D341Med (cell line): ENCODE results near the gene UBAC1.

Experiments
- DNase-seq: peaks from one replicate; pipeline ENCODE4 v3.0.0; 2012; ENCODE audit warnings: low spot score

Gene UBAC1

DNA sequence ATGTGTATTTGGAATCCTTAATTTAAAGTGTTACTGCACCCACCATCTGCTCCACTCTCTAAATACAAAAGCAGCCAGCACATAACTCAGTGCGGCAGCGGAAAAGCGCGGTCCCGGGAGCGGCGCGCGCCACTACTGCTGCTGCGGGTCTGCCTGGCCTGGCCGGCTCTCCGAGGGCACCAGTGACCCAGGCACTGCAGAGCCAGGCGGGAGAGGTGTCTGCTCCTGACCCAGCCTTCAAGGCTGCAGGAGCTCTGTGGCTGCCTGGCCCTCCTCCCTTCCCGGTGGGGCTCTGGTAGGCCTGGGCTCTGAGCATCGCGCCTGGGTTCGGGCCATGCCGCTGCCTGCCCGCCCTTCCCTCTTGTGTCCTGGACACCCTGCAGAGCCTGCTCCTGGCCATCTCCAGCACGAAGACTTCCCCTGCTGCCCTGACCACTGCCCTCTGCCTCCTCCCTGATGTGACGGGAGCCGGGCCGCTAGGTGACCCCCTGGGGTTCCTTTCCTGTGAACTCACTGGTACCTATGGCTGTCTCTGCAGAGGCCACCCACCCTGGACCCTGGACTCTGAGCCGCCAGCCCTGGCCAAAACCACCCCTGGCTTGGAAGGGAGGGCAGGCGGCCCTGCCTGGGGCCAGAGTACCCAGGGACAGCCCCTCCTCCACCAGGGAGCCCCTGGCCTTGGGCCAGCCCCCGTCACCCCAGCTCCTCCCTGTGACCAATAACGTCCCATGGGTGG, 32.8 kb upstream of the UBAC1 start:
- DNase-seq, result no peak

DNA sequence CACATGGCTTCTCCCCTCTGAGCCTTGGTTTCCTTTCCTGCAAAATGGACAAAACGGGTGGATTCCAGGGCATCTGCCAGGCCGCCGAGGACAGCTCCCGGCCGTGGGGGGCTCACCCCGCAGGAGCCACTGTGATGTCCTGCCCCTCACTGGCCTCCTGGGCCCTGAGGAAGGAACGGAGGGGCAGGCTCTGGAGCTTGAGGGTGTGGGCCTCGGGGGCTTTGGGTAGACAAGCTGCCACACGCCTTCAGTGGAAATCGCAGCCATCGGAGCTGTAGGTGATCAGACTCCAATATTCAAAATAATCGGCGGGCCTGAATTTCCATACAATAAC, 32.2 kb upstream of the UBAC1 start:
- DNase-seq, result no peak

DNA sequence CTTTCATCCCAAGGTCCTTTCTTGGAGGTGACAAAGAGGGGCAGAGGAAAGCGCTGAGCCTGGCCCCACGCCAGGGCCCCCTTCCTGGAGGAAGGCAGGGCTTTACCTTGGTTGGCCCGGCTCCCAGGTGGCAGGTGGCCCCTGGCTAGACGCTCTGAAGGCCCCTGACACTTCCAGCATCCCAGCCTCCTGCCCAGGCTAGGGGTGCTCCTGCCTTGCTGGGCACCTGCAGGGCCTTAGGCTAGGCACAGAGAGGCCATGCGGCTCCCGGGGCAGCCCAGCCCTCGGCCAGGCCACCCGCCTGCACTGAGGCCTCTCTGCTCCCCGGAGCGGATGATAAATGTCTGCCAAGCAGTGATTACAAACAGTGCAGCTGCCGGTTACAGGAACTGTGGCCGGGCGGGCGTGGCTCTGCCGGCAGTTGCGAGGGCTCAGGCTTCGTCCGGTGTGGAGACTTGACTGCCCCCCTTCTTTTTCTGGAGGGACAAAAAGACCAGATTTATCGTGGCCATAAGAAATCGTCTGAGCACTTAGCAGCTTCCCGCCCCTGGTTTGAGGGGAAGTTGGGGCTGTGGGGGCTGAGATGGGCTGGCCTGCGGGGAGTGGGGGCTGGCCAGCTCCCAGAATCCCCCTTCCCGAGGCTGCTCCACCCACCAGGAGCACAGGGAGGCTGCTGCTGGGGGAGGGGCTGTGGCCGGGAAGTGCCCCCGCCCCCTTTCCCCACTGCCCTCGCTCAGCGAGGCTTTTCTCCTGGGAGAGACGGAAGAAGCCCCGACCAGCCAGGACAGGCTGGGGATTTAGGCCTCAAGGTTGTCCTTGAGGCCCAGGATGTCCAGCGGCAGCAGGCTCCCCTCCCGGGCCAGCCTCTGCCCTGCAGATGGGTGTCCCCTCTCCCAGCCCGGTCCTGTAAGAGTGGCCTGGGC, 31.6 kb upstream of the UBAC1 start:
- no peak for DNase-seq

DNA sequence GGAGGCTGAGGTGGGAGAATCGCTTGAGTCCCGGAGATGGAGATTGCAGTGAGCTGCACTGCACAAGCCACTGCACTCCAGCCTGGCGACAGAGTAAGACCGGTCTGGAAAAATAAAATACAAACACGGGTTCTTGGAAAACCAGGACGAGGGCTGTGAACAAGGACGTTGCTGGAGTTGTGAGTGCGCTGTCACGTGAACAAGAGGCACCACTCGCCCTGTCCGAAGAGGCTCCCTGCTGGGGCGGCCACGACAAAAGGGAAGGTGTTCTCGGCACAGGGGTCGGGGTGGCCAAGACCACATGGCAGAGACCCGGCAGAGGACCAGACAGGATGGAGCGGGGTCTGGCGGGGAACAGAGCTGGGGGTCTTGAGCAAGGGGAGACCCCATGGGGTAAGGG, 30.6 kb upstream of the UBAC1 start:
- no peak for DNase-seq

- peak; percentile 61 for DNase-seq
Measured at GRCh38 chr9:135990468-135991429, 29.6 kb upstream of the UBAC1 start.

DNA sequence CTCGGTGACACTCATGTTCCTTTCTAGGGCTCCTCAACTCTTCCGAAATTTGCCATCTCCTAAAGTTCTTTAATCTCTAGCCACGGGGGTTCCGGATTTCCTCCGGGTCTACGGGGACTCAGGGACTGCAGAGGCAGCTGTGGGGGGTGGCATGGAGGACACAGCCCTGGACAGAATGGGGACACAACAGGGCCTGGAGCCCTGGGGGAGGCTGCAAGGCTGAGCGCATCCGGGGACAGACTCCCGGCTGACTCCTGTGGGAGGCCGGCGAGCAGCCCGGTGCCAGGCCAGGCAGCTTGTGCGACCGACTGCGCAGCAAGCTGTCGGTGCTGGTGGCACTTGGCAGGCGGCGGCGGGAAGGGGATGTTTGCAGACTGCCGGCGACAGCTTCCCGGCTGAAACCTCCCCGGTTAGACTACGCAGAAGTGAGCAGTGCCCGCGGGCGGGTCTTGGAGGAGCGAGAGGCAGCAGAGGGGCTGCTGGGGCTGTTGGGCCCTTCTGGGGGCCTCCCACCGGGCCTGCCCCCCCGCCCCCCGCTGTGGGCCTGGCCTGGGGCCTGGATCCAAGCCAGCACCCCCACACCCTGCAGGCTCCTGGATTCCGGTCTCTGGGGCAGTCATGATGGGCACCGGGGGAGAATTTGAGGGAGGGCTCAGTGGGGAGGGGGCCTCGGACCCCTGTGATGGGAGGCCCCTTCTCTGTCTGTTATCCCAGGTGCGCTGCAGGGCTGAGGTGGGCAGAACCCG, 28.7 kb upstream of the UBAC1 start:
- no peak for DNase-seq

- no peak for DNase-seq
Measured at GRCh38 chr9:135989157-135989556, 28.0 kb upstream of the UBAC1 start.

DNA sequence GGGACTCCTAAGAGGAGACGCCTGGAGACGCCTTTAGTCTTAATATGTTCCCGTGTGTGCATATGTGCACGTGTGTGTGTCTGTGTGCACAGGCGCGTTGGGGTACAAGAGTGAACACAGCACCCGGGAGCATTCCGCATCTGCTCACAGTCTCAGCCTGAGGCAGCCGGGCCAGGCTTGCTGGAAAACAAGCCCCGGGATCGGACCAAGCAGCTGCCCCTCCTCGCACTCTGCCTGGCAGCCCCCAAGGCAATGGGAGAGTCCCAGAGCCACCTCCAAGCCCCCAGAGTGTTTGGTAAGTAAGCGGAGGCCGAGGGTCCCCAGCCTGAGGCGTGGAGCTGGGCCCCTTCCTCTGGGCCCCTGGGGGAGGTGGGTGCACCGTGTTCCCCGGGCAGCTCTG, 27.3 kb upstream of the UBAC1 start:
- DNase-seq, result no peak

DNA sequence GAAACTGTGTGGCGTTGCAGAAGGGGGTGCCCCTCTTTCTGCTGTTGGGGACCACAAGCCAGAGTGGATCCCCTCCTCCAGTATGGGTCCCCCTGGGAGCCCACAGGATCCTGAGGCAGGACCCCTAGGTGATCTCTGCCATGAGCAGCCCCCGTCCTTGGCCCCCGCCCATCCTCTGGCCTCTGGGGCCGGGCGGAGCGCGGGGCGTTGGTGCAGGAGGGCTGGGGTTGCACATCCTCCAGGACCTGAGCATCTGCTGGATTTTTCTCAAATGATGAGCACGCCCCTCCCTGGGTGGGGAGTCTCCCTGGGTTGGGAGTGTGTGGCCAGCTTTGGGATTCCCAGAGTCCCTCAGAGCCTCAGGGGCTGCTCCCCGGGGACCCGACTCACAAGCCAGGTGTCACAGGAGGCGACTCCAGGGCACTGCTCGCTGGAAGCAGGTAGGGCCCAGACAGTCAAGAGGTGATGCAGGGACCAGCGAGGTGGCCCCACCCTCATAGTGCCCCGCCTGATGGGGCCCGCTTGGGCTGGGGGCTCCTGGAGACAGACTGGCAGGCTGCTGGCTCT, 26.7 kb upstream of the UBAC1 start:
- DNase-seq, result no peak

DNA sequence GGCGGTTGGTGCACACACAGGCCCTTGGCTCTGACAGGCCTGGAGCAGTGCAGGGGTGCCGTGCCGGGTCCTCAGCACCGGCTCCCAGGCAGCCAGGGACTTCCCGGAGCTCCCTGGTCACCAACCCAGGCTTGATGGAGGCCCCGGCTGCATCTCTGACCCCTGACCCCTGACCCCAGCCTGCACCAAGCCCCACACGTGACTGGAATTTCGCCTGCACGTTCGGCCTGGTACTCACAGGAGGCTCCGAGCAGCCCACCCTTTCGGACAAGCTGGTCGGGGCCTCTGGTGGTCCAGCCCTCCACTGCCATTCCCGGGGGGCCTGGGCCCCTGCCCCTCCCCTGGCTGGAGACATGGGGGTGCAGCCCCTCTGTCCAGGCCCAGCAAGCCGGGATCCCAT, 25.4 kb upstream of the UBAC1 start:
- no peak for DNase-seq

DNA sequence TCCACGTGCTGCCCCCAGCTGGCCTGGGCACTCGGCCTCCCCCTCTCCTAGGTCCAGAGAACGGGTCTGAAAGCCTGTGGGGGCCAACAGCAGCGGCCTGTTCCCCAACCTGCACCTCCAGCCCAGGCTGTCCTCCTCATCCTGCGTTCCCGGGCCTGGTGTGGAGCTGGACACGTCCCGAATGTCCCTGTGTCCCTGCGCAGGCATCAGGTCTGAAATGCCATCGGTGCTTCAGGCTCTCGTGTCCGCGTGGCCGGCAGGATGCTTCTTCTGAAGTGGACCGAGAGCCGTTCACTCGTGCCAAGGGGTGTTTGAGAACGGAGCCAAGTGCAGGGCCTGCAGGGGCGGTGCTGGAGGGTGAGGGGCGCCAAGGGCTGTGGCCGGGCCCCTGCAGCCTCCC, 24.7 kb upstream of the UBAC1 start:
- DNase-seq, result no peak

DNA sequence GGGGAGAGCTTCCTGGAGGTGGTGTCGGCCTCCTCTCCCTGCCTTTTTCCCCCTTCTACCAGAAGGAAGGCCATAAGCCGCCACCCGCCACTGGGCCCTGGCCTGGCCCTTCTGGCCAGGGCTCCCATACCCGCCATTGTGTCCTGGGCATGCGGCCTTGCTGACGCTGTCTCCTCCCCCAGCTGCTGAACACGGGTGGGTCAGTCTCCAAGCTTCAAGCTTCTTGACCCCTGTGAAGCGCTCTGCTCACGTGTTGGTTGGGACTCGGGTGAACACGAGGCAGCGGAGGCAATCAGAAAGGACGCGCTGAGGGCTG, 24.2 kb upstream of the UBAC1 start:
- no peak for DNase-seq

DNA sequence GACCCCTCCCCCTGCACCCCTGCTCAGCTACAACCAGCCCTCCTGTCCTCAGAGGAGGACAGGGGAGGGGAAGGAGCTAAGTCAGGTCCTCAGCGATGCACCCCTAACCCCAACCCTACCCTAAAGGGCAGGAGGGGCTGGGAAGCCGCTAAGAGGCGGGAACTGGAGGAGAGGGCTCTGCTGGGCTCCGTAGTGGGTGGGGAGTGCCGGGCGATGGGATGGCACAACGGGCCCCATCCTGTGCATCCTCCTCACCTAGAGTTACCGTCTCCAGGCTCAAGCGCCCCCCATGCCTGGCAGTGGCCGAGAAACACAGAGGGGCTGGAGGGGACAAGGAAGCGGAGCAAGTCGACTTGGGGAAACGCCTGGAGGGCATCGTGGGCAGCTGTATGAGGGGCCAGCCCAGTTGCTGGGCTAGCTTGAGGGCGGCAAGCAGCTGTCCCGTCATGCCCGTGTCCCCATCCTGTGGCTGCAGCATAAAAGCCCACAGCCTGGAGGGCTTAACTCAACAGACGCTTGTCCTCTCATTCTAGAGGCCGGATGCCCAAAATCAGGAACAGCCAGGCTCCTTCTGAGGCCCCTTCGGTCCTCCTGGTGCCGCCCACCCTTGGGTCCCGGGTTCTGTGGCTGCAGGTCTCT, 23.0 kb upstream of the UBAC1 start:
- DNase-seq, result no peak

DNA sequence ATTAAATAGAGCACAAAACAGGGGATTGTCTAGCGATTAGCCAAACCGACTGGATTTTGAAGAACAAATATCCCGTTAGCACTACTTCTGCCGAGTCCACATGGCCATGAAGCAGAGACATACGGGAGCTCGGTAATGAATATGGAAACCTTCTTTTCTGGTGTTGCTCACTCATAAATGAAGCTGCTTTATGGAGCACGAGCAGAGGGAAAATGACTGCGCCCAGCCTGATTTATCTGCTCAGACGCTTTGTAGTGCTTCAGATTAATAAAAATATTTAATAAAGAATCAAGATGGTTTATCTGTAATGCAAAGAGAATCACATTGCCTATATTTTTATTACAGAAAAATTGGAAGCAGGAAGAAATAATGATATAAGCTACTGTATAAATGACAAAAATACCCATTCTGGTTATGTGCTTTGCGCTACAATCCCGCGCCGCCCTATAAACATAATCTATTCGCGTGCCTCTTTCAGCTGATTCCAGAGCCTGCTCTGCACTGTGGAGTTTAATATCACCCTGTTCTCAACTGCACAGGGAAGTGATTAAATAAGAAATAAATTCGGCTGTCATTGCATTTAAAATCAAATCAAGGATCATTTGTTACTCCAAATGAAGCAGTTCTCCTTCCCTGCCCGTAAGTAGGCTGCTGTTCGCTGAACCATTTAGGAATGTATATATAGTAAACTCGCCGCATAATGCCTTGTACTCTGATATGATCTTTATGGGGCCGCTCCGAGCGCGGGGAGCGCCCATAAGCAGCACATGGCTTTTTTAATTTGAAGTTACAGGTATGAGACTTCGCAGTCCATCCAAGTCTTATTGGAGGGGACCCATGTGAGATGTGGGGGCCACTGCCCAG, 22.3 kb upstream of the UBAC1 start:
- no peak for DNase-seq

GRCh38 chr9:135982499-135983207, 21.5 kb upstream of the UBAC1 start:
- no peak for DNase-seq

GRCh38 chr9:135980926-135981630, 19.9 kb upstream of the UBAC1 start:
- no peak for DNase-seq

DNA sequence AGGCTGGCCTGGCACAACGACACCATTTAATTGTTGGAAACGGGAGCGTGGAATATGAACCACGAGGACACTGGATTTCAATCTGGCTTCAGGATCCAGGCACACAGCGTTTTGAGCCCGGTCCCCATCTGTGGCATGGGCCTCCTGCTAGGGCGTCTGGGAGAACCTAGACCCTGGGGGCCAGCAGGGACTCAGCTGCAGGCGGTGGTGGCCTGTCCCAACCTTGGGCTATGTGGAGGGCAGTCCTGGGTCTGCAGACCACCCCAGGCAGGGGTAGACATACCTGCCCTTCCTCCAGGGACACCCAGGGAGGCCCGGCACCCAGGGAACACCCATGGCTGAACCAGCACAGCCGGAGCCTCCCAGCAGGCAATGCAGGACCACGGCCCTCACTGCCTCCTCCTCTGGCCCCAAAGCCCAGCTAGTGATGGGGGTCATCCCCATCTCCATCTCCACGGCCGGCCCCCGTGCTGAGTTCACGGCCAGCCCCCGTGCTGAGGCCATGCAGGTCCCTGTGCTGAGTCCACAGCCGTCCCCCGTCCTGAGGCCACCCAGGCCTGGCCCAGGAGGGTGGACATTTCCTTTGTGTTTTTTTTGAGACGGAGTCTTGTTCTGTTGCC, 18.5 kb upstream of the UBAC1 start:
- DNase-seq, result no peak
